Measurements from ENCODE around the gene CAPN11. TPM values are rescaled to one million over a fixed set of nuclear protein-coding genes. Genes with fewer than 3 reads are reported as not detected.

The CAPN11 gene
- total RNA-seq, 2 experiments from 2014 or later: 0.11 to 0.18 TPM

GRCh38 chr6:44225579-44226325 lies 67.1 kb downstream of the CAPN11 start:
- H3K9me3 Mint-ChIP-seq: no peaks in the 10 kb centered on the region
- ChIA-PET POLR2A (interaction anchor here (0.6 to 7.7 kb wide), 7 partner anchors 9 to 618 kb away, joined by 3 to 131 read pairs (median 6); partner anchors contain the start of genes HSP90AB1, MYMX and SLC35B2), CTCF (interaction anchor here (4.9 to 7.1 kb wide), 2 partner anchors 9 to 53 kb away, joined by 28 to 52 read pairs; no protein-coding TSS in a partner anchor)
- TF ChIP-seq CTCF (IDR thresholded peaks at IDR 0.05): no peak
- H3K27ac Mint-ChIP-seq: no peak overlapping the region
- H3K4me1 Mint-ChIP-seq (ENCODE audit: low read depth): peaks cover 36% of the 10 kb centered on the region
- peaks cover 37% of the 10 kb centered on the region for H3K36me3 Mint-ChIP-seq (ENCODE audit: low read depth)
- DNase-seq: no peak
- no peaks in the 10 kb centered on the region for H3K27me3 Mint-ChIP-seq
- no peak for ATAC-seq
- H3K4me3 Mint-ChIP-seq: peak overlapping the region; percentile 24
- intact Hi-C loops (cut with micrococcal nuclease): no loop called here

DNA sequence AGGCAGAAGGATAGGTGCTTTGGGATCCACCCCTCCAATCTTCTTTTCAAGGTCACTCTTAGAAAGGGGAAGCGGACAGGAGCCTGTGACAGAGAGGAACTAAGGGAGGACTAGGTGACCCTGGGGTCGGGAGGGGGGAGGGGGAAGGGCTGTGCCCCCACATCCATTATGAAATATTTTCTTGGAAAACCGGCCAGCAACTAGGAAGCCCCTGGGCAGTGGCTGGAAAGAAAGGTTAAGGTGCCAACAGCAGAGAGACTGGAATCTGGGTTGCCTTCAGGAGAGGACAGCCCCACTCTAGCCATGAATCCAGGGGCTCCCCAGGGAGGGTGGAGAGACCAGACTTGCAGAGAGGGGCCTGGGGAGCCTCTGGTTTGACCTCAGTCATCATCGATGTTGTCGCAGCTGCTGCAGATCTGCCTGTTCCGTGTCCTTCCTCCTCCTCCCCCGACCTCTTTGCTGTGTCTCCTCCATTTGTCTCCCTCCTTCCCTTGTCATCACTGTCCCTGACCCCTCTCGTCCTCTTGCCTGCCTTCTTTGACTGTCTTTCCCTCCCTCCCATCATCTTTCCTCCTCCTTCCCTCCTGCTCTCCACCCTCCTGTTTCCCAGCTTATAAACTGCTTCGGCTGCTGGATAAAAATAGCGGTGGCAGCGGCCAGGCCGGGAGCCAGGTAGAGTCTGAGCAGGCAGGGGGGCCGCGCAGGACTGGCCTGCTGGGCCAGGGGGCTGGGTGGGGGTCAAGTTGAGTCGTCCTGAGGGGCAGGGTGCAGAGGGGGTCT lies 67.9 kb downstream of the CAPN11 start:
- Mint-ChIP-seq H3K27ac (no peak overlapping the region), H3K36me3 (ENCODE audit: low read depth) (peaks cover 44% of the 10 kb centered on the region), H3K9me3 (no peaks in the 10 kb centered on the region), H3K4me3 (no peak overlapping the region), H3K4me1 (ENCODE audit: low read depth) (peaks cover 31% of the 10 kb centered on the region), H3K27me3 (no peaks in the 10 kb centered on the region)
- ATAC-seq (no peak), DNase-seq (no peak)
- TF ChIP-seq CTCF (IDR thresholded peaks at IDR 0.05): no peak
- ChIA-PET POLR2A (interaction anchor here (0.6 to 7.7 kb wide), 6 partner anchors 9 to 174 kb away, joined by 3 to 131 read pairs (median 15); partner anchors contain the start of genes HSP90AB1, MYMX and SLC35B2), CTCF (interaction anchor here (1.4 to 7.1 kb wide), 3 partner anchors 8 to 129 kb away, joined by 3 to 52 read pairs (median 28); no protein-coding TSS in a partner anchor)
- intact Hi-C loops (cut with micrococcal nuclease): no loop called here

- Mint-ChIP-seq H3K27ac (no peak overlapping the region), H3K36me3 (ENCODE audit: low read depth) (peaks cover 48% of the 10 kb centered on the region), H3K4me3 (no peak overlapping the region), H3K9me3 (no peaks in the 10 kb centered on the region), H3K27me3 (no peaks in the 10 kb centered on the region), H3K4me1 (ENCODE audit: low read depth) (peaks cover 26% of the 10 kb centered on the region)
- intact Hi-C loops (cut with micrococcal nuclease): no loop called here
- CTCF ChIA-PET: interaction anchor here (1.3 to 7.1 kb wide), 5 partner anchors 7 to 129 kb away, joined by 3 to 52 read pairs (median 4); no protein-coding TSS in a partner anchor
- no peak for TF ChIP-seq CTCF (IDR thresholded peaks at IDR 0.05)
- ATAC-seq (no peak), DNase-seq (no peak)
- POLR2A ChIA-PET: interaction anchor here (0.6 to 7.7 kb wide), 3 partner anchors 8 to 17 kb away, joined by 4 to 131 read pairs (median 6); partner anchors contain the start of genes HSP90AB1 and MYMX
These were observed 68.7 kb downstream of the CAPN11 start for GRCh38 chr6:44227148-44227793.

- no peak for TF ChIP-seq CTCF (IDR thresholded peaks at IDR 0.05)
- no peaks in the 10 kb centered on the region for H3K27me3 Mint-ChIP-seq
- POLR2A ChIA-PET: interaction anchor here (7.7 kb wide), 1 partner anchor 17 kb away, joined by 131 read pairs; the partner anchor contains the start of gene HSP90AB1
- H3K27ac Mint-ChIP-seq: no peak overlapping the region
- H3K4me3 Mint-ChIP-seq: no peak overlapping the region
- no peaks in the 10 kb centered on the region for H3K9me3 Mint-ChIP-seq
- H3K36me3 Mint-ChIP-seq (ENCODE audit: low read depth): peaks cover 52% of the 10 kb centered on the region
- CTCF ChIA-PET: interaction anchor here (1.3 to 7.1 kb wide), 3 partner anchors 7 to 55 kb away, joined by 3 to 52 read pairs (median 4); no protein-coding TSS in a partner anchor
- intact Hi-C loops (cut with micrococcal nuclease): no loop called here
- peaks cover 18% of the 10 kb centered on the region for H3K4me1 Mint-ChIP-seq (ENCODE audit: low read depth)
- DNase-seq (no peak), ATAC-seq (no peak)
These were observed 69.4 kb downstream of the CAPN11 start for GRCh38 chr6:44228031-44228430.

All from activated CD8-positive, alpha-beta T cell treated with anti-CD3 and anti-CD28 coated beads for 36 hours (primary cell).